Measurements from ENCODE around the gene PSMD6.

PSMD6 gene

GRCh38 chr3:64016941-64017620 is 6.2 kb downstream of the PSMD6 start:
- in situ Hi-C loops (cut with MboI; ENCODE audit: low sequenced_read_pairs) = no loop called here

- in situ Hi-C loops (cut with MboI; ENCODE audit: low sequenced_read_pairs) = no loop called here
Observed at GRCh38 chr3:64011685-64012084, 11.6 kb downstream of the PSMD6 start.

GRCh38 chr3:64010199-64010598 is 13.1 kb downstream of the PSMD6 start:
- in situ Hi-C loops (cut with MboI; ENCODE audit: low sequenced_read_pairs) = no loop called here

GRCh38 chr3:64009528-64009927 is 13.8 kb downstream of the PSMD6 start:
- in situ Hi-C loops (cut with MboI; ENCODE audit: low sequenced_read_pairs) = no loop called here

GRCh38 chr3:64008487-64009351 is 14.6 kb downstream of the PSMD6 start:
- in situ Hi-C loops (cut with MboI; ENCODE audit: low sequenced_read_pairs) = no loop called here

GRCh38 chr3:64008017-64008416 is 15.3 kb downstream of the PSMD6 start:
- in situ Hi-C loops (cut with MboI; ENCODE audit: low sequenced_read_pairs) = no loop called here

- in situ Hi-C loops (cut with MboI; ENCODE audit: low sequenced_read_pairs) = no loop called here
Observed at GRCh38 chr3:64003589-64003988, 19.7 kb downstream of the PSMD6 start.

- in situ Hi-C loops (cut with MboI; ENCODE audit: low sequenced_read_pairs) = no loop called here
Observed at GRCh38 chr3:64002233-64002632, 21.1 kb downstream of the PSMD6 start.

GRCh38 chr3:64000453-64001055 is 22.7 kb downstream of the PSMD6 start:
- in situ Hi-C loops (cut with MboI; ENCODE audit: low sequenced_read_pairs) = no loop called here

GRCh38 chr3:63998852-63999754 is 24.2 kb downstream of the PSMD6 start:
- in situ Hi-C loops (cut with MboI; ENCODE audit: low sequenced_read_pairs) = no loop called here

- in situ Hi-C loops (cut with MboI; ENCODE audit: low sequenced_read_pairs) = no loop called here
Observed at GRCh38 chr3:63995086-63995485, 28.2 kb downstream of the PSMD6 start.

GRCh38 chr3:63993653-63994079 is 29.6 kb downstream of the PSMD6 start:
- in situ Hi-C loops (cut with MboI; ENCODE audit: low sequenced_read_pairs) = no loop called here

GRCh38 chr3:63992516-63993209 is 30.6 kb downstream of the PSMD6 start:
- in situ Hi-C loops (cut with MboI; ENCODE audit: low sequenced_read_pairs) = no loop called here

- in situ Hi-C loops (cut with MboI; ENCODE audit: low sequenced_read_pairs) = no loop called here
Observed at GRCh38 chr3:63991666-63992065, 31.6 kb downstream of the PSMD6 start.

- in situ Hi-C loops (cut with MboI; ENCODE audit: low sequenced_read_pairs) = no loop called here
Observed at GRCh38 chr3:63990733-63991132, 32.6 kb downstream of the PSMD6 start.

- in situ Hi-C loops (cut with MboI; ENCODE audit: low sequenced_read_pairs) = no loop called here
Observed at GRCh38 chr3:63990204-63990603, 33.1 kb downstream of the PSMD6 start.

- in situ Hi-C loops (cut with MboI; ENCODE audit: low sequenced_read_pairs) = no loop called here
Observed at GRCh38 chr3:63988943-63989342, 34.4 kb downstream of the PSMD6 start.

- in situ Hi-C loops (cut with MboI; ENCODE audit: low sequenced_read_pairs) = no loop called here
Observed at GRCh38 chr3:63986831-63987230, 36.5 kb downstream of the PSMD6 start.

- in situ Hi-C loops (cut with MboI; ENCODE audit: low sequenced_read_pairs) = no loop called here
Observed at GRCh38 chr3:63986146-63986545, 37.1 kb downstream of the PSMD6 start.

GRCh38 chr3:63984391-63984790 is 38.9 kb downstream of the PSMD6 start:
- in situ Hi-C loops (cut with MboI; ENCODE audit: low sequenced_read_pairs) = no loop called here
